HG02938 (cell line): Measurements from ENCODE around the gene RBM28.

Experiments used
- ATAC-seq: cut with Tn5 transposase; IDR thresholded peaks from one replicate; pipeline ENCODE4 v1.9.1; 2021; ENCODE audit warnings: mild to moderate bottlenecking, moderate library complexity; ENCODE audit not compliant: unreplicated experiment

The RBM28 gene

GRCh38 chr7:128376077-128376476 lies 32.4 kb upstream of the RBM28 start:
- ATAC-seq, result no peak

- no peak for ATAC-seq
Measured at GRCh38 chr7:128374041-128374440, 30.3 kb upstream of the RBM28 start.

- no peak for ATAC-seq
Measured at GRCh38 chr7:128373606-128374005, 29.9 kb upstream of the RBM28 start.

GRCh38 chr7:128370491-128370890 lies 26.8 kb upstream of the RBM28 start:
- ATAC-seq, result no peak

GRCh38 chr7:128366986-128367385 lies 23.3 kb upstream of the RBM28 start:
- ATAC-seq, result no peak

- no peak for ATAC-seq
Measured at GRCh38 chr7:128366300-128366699, 22.6 kb upstream of the RBM28 start.

- ATAC-seq, result no peak
Measured at GRCh38 chr7:128365432-128365831, 21.7 kb upstream of the RBM28 start.

- no peak for ATAC-seq
Measured at GRCh38 chr7:128364166-128364870, 20.6 kb upstream of the RBM28 start.

- no peak for ATAC-seq
Measured at GRCh38 chr7:128363261-128363721, 19.6 kb upstream of the RBM28 start.

GRCh38 chr7:128362670-128363069 lies 19.0 kb upstream of the RBM28 start:
- ATAC-seq, result no peak

- no peak for ATAC-seq
Measured at GRCh38 chr7:128361411-128362379, 18.0 kb upstream of the RBM28 start, which contains the start of gene PRRT4. Gene PRRT4, minus strand, starts transcription at chr7:128361690.

GRCh38 chr7:128360359-128360678 lies 16.6 kb upstream of the RBM28 start:
- no peak for ATAC-seq

GRCh38 chr7:128359939-128360338 lies 16.2 kb upstream of the RBM28 start:
- no peak for ATAC-seq

GRCh38 chr7:128359336-128359735 lies 15.6 kb upstream of the RBM28 start:
- ATAC-seq, result no peak

GRCh38 chr7:128358233-128358632 lies 14.5 kb upstream of the RBM28 start:
- no peak for ATAC-seq

GRCh38 chr7:128357217-128357613 lies 13.5 kb upstream of the RBM28 start:
- no peak for ATAC-seq

GRCh38 chr7:128356546-128357216 lies 13.0 kb upstream of the RBM28 start:
- no peak for ATAC-seq

GRCh38 chr7:128353610-128354009 lies 9.9 kb upstream of the RBM28 start:
- no peak for ATAC-seq

GRCh38 chr7:128353189-128353588 lies 9.5 kb upstream of the RBM28 start:
- no peak for ATAC-seq

GRCh38 chr7:128352636-128353035 lies 8.9 kb upstream of the RBM28 start:
- ATAC-seq, result no peak

- no peak for ATAC-seq
Measured at GRCh38 chr7:128352153-128352537, 8.4 kb upstream of the RBM28 start.
